HepG2 (cell line): Measurements from ENCODE around the gene ZMYND19. TPM values are rescaled to one million over a fixed set of nuclear protein-coding genes. Genes with fewer than 3 reads are reported as not detected.

Experiments
- ELF3 ChIP-seq: IDR thresholded peaks from 2 replicates; pipeline ENCODE4 v1.6.1; 2016; ENCODE audit warnings: missing genetic modification reagents, missing compliant biosample characterization
- ETS1 ChIP-seq: sonication (generic); formaldehyde crosslinking; IDR thresholded peaks from 2 replicates; pipeline ENCODE4 v1.4.0; 2020; ENCODE audit warnings: missing genetic modification reagents
- HDAC1 ChIP-seq: sonication (generic); formaldehyde crosslinking; IDR thresholded peaks from 2 replicates; pipeline ENCODE4 v1.5.1; 2020; ENCODE audit warnings: mild to moderate bottlenecking, missing genetic modification reagents
- HNF1B ChIP-seq: sonication (generic); formaldehyde crosslinking; IDR thresholded peaks from 2 replicates; pipeline ENCODE4 v1.5.1; 2020; ENCODE audit warnings: mild to moderate bottlenecking, moderate library complexity, missing genetic modification reagents
- ISL2 ChIP-seq: sonication (generic); formaldehyde crosslinking; IDR thresholded peaks from 2 replicates; pipeline ENCODE4 v1.5.0; 2020; ENCODE audit warnings: missing genetic modification reagents
- MAX ChIP-seq: IDR thresholded peaks from 2 replicates; pipeline ENCODE4 v1.6.1; 2012; ENCODE audit warnings: inconsistent platforms
- NR2F1 ChIP-seq, 2 experiments: fragments of 450-650 bp in 1 of 2; formaldehyde crosslinking in 1 of 2; IDR thresholded peaks; 2 replicates each; pipeline versions ENCODE4 v1.5.0 to v1.6.1; 2016 to 2020; ENCODE audit warnings: mild to moderate bottlenecking in 1 of 2, missing compliant biosample characterization in 1 of 2, missing genetic modification reagents in 1 of 2, moderate library complexity in 1 of 2
- RBAK ChIP-seq: sonication (generic); formaldehyde crosslinking; IDR thresholded peaks from 2 replicates; pipeline ENCODE4 v1.5.1; 2020; ENCODE audit warnings: mild to moderate bottlenecking, missing genetic modification reagents
- SNRNP70 ChIP-seq: fragments of 200-400 bp; formaldehyde crosslinking; IDR thresholded peaks from 2 replicates; pipeline ENCODE4 v1.6.1; 2017; ENCODE audit warnings: mild to moderate bottlenecking, low read depth, low read length, moderate library complexity
- SP140L ChIP-seq: sonication (generic); formaldehyde crosslinking; IDR thresholded peaks from 2 replicates; pipeline ENCODE4 v1.4.0; 2020; ENCODE audit warnings: missing genetic modification reagents, borderline replicate concordance
- THAP11 ChIP-seq: IDR thresholded peaks from 2 replicates; pipeline ENCODE4 v1.6.1; 2016; ENCODE audit warnings: missing biosample characterization, missing genetic modification reagents
- YEATS4 ChIP-seq: sonication (generic); formaldehyde crosslinking; IDR thresholded peaks from 2 replicates; pipeline ENCODE4 v1.4.0; 2020; ENCODE audit warnings: missing genetic modification reagents, borderline replicate concordance
- ZBTB1 ChIP-seq: sonication (generic); formaldehyde crosslinking; IDR thresholded peaks from 2 replicates; pipeline ENCODE4 v1.4.0; 2020; ENCODE audit warnings: missing genetic modification reagents, borderline replicate concordance
- ZBTB7B ChIP-seq: sonication (generic); formaldehyde crosslinking; IDR thresholded peaks from 2 replicates; pipeline ENCODE4 v1.4.0; 2020; ENCODE audit warnings: missing genetic modification reagents
- ZFYVE20 ChIP-seq: sonication (generic); formaldehyde crosslinking; IDR thresholded peaks from 2 replicates; pipeline ENCODE4 v1.8.0; 2023; ENCODE audit warnings: low read depth, mild to moderate bottlenecking, moderate library complexity, missing genetic modification reagents, borderline replicate concordance
- ZNF124 ChIP-seq: sonication (generic); formaldehyde crosslinking; IDR thresholded peaks from 2 replicates; pipeline ENCODE4 v1.4.0; 2020; ENCODE audit warnings: missing genetic modification reagents
- ZNF253 ChIP-seq: sonication (generic); formaldehyde crosslinking; IDR thresholded peaks from 2 replicates; pipeline ENCODE4 v1.8.0; 2022; ENCODE audit warnings: mild to moderate bottlenecking, missing genetic modification reagents, borderline replicate concordance
- ZNF367 ChIP-seq: sonication (generic); formaldehyde crosslinking; IDR thresholded peaks from 2 replicates; pipeline ENCODE4 v1.4.0; 2020; ENCODE audit warnings: missing genetic modification reagents, borderline replicate concordance
- ZNF549 ChIP-seq: sonication (generic); formaldehyde crosslinking; IDR thresholded peaks from 2 replicates; pipeline ENCODE4 v1.5.0; 2020; ENCODE audit warnings: missing genetic modification reagents
- ZNF563 ChIP-seq: sonication (generic); formaldehyde crosslinking; IDR thresholded peaks from 2 replicates; pipeline ENCODE4 v1.8.0; 2022; ENCODE audit warnings: mild to moderate bottlenecking, moderate library complexity, missing genetic modification reagents
- ZNF574 ChIP-seq: sonication (generic); formaldehyde crosslinking; IDR thresholded peaks from 2 replicates; pipeline ENCODE4 v1.4.0; 2020; ENCODE audit warnings: missing genetic modification reagents
- ZNF605 ChIP-seq: sonication (generic); formaldehyde crosslinking; IDR thresholded peaks from 2 replicates; pipeline ENCODE4 v1.8.0; 2022; ENCODE audit warnings: mild to moderate bottlenecking, missing genetic modification reagents
- ZNF7 ChIP-seq: IDR thresholded peaks from 2 replicates; pipeline ENCODE4 v1.6.1; 2016; ENCODE audit warnings: missing biosample characterization, missing genetic modification reagents
- ZNF713 ChIP-seq: sonication (generic); formaldehyde crosslinking; IDR thresholded peaks from 2 replicates; pipeline ENCODE4 v1.4.0; 2020; ENCODE audit warnings: mild to moderate bottlenecking, missing genetic modification reagents
- polyA plus RNA-seq, 8 experiments: library from polyadenylated mRNA; depleted of rRNA in 3 of 8; stranded (reverse) in 7 of 8; unstranded in 1 of 8; fragments of >200 nt; fragmentation: Illumina TruSeq in 4 of 8; extraction: Trizol in 4 of 8; gene quantifications; 2 replicates each; pipeline versions ENCODE4 v1.2.1 to v1.2.3, GENCODE V29; 2011 to 2016; ENCODE audit warnings: low read depth in 4 of 8, missing spikeins in 1 of 8, mixed read lengths in 1 of 8; ENCODE audit not compliant: insufficient read depth in 1 of 8
- total RNA-seq, 5 experiments: library from RNA; depleted of rRNA; stranded (reverse); fragments of >200 nt; fragmentation: Illumina TruSeq; extraction: Trizol; gene quantifications; 2 replicates each; pipeline ENCODE4 v1.2.3, GENCODE V29; 2016; ENCODE audit warnings: low read depth in 1 of 5

Gene ZMYND19
- total and polyA plus RNA-seq, 2 of the 13 experiments (the other 11 are each of a cell fraction or from before 2014, with no cell fraction given) = 21.3 to 38.7 TPM

GRCh38 chr9:137551264-137552021 is 38.9 kb downstream of the ZMYND19 start, which contains the start of gene MRPL41 (continued):
- TF ChIP-seq ZNF563 (CRISPR knock-in tag) (no peak), ZNF549 (CRISPR knock-in tag) (no peak), ISL2 (CRISPR knock-in tag) (no peak), ZFYVE20 (no peak), SP140L (no peak), ZNF574 (CRISPR knock-in tag) (peak; percentile 48), ZBTB1 (CRISPR knock-in tag) (0 out of 2 replicates have a peak, but pooled peaks have one; percentile 85), SNRNP70 (no peak), ETS1 (CRISPR knock-in tag) (peak; percentile 66; the same call in 1 of the 2 replicates), ZBTB7B (peak; percentile 78), NR2F1 (CRISPR knock-in tag; IDR thresholded peaks at IDR 0.05) (0 out of 4 replicates have a peak, but pooled peaks of 1 of the 2 experiments have one; percentile 27), ZNF713 (no peak), ZNF605 (no peak), YEATS4 (peak; percentile 61; the same call in 1 of the 2 replicates), THAP11 (CRISPR knock-in tag) (peak; percentile 75; the same call in 1 of the 2 replicates), RBAK (no peak), HNF1B (CRISPR knock-in tag) (0 out of 2 replicates have a peak, but pooled peaks have one; percentile 46), ZNF7 (CRISPR knock-in tag) (no peak), ZNF253 (CRISPR knock-in tag) (no peak), ZNF367 (CRISPR knock-in tag) (no peak), ZNF124 (CRISPR knock-in tag) (0 out of 2 replicates have a peak, but pooled peaks have one; percentile 56), MAX (peak; percentile 70), ELF3 (CRISPR knock-in tag) (0 out of 2 replicates have a peak, but pooled peaks have one; percentile 26), HDAC1 (peak; percentile 58)
